Astrocyte (in vitro differentiated cells and primary cell): ENCODE data around the gene AP3S1. TPM values are rescaled to one million over a fixed set of nuclear protein-coding genes. Genes with fewer than 3 reads are reported as not detected.
A peak's percentile ranks its signal among the peaks of the same experiment; 100 is the strongest.

Experiments
- DNase-seq: peaks from one replicate; pipeline ENCODE4 v3.0.0-alpha.2; 2010; ENCODE audit warnings: low read depth
- FAIRE-seq: peaks from 2 replicates; lab custom pipeline; 2011; peaks lifted over from hg19 to GRCh38; lab: Jason Lieb, UNC
- H2AFZ ChIP-seq: 2 replicates; pipeline ENCODE4 v1.6.0; 2012; ENCODE audit warnings: low read depth, low read length, inconsistent platforms
- H3K27ac ChIP-seq: 2 replicates; pipeline ENCODE4 v1.5.1; 2011; ENCODE audit warnings: low read depth, low read length, inconsistent platforms
- H3K27me3 ChIP-seq: 2 replicates; pipeline ENCODE4 v1.6.0; 2011; ENCODE audit warnings: low read length, inconsistent platforms; ENCODE audit not compliant: insufficient read depth
- H3K36me3 ChIP-seq: 2 replicates; pipeline ENCODE4 v1.5.1; 2011; ENCODE audit warnings: low read length, inconsistent platforms; ENCODE audit not compliant: insufficient read depth
- H3K4me1 ChIP-seq: 2 replicates; pipeline ENCODE4 v1.5.1; 2011; ENCODE audit warnings: low read length, inconsistent platforms; ENCODE audit not compliant: insufficient read depth
- H3K4me2 ChIP-seq: 2 replicates; pipeline ENCODE4 v1.6.0; 2012; ENCODE audit warnings: low read length, inconsistent platforms
- H3K4me3 ChIP-seq: 2 replicates; pipeline ENCODE4 v1.5.1; 2011; ENCODE audit warnings: low read depth, mild to moderate bottlenecking, low read length, inconsistent platforms; ENCODE audit not compliant: insufficient read depth
- H3K79me2 ChIP-seq: 2 replicates; pipeline ENCODE4 v1.6.0; 2012; ENCODE audit warnings: mild to moderate bottlenecking, low read length, inconsistent platforms; ENCODE audit not compliant: insufficient read depth
- H3K9ac ChIP-seq: 2 replicates; pipeline ENCODE4 v1.6.0; 2012; ENCODE audit warnings: mild to moderate bottlenecking, low read length, inconsistent platforms
- H3K9me3 ChIP-seq: 2 replicates; pipeline ENCODE4 v1.5.1; 2012; ENCODE audit warnings: low read depth, mild to moderate bottlenecking, low read length, inconsistent platforms; ENCODE audit not compliant: insufficient read depth
- H4K20me1 ChIP-seq: 2 replicates; pipeline ENCODE4 v1.6.0; 2012; ENCODE audit warnings: low read length, inconsistent platforms; ENCODE audit not compliant: insufficient read depth
- H3K27ac Mint-ChIP-seq: one replicate; pipeline ENCODE4 v1.8.0; 2021; ENCODE audit warnings: mild to moderate bottlenecking, mixed read lengths; ENCODE audit not compliant: unreplicated experiment
- H3K27me3 Mint-ChIP-seq: one replicate; pipeline ENCODE4 v1.8.0; 2021; ENCODE audit warnings: low read depth, mixed read lengths; ENCODE audit not compliant: unreplicated experiment
- H3K36me3 Mint-ChIP-seq: one replicate; pipeline ENCODE4 v1.8.0; 2021; ENCODE audit warnings: low read depth, mixed read lengths; ENCODE audit not compliant: unreplicated experiment
- H3K4me1 Mint-ChIP-seq: one replicate; pipeline ENCODE4 v1.8.0; 2021; ENCODE audit warnings: low read depth, mixed read lengths; ENCODE audit not compliant: unreplicated experiment
- H3K4me3 Mint-ChIP-seq: one replicate; pipeline ENCODE4 v1.8.0; 2021; ENCODE audit warnings: mild to moderate bottlenecking, moderate library complexity, mixed read lengths; ENCODE audit not compliant: unreplicated experiment
- H3K9me3 Mint-ChIP-seq: one replicate; pipeline ENCODE4 v1.8.0; 2021; ENCODE audit warnings: mild to moderate bottlenecking, mixed read lengths; ENCODE audit not compliant: unreplicated experiment
- CTCF ChIP-seq: IDR thresholded peaks from 2 replicates; pipeline ENCODE4 v1.5.1; 2011; ENCODE audit warnings: low read depth, mild to moderate bottlenecking, inconsistent platforms, low read length, moderate library complexity; ENCODE audit not compliant: insufficient read depth
- EZH2 ChIP-seq: IDR thresholded peaks from 2 replicates; pipeline ENCODE4 v1.6.1; 2012; ENCODE audit warnings: mild to moderate bottlenecking, low read length, inconsistent platforms; ENCODE audit not compliant: insufficient read depth
- total RNA-seq: library from RNA; stranded (reverse); gene quantifications from 2 replicates; pipeline ENCODE4 v1.2.1, GENCODE V29; 2021

The AP3S1 gene
- total RNA-seq, 1 donor from 2014 or later: 108 TPM

- Mint-ChIP-seq H3K27me3 (peaks cover 15% of the 10 kb centered on the region), H3K9me3 (no peaks in the 10 kb centered on the region), H3K27ac (no peak overlapping the region), H3K4me1 (peaks cover 3% of the 10 kb centered on the region), H3K4me3 (no peak overlapping the region), H3K36me3 (no peaks in the 10 kb centered on the region)
- Histone ChIP-seq H3K36me3 (no peaks in the 10 kb centered on the region), H3K27me3 (peaks cover 17% of the 10 kb centered on the region), H3K9me3 (no peaks in the 10 kb centered on the region), H3K27ac (no peak overlapping the region), H3K4me1 (peaks cover 7% of the 10 kb centered on the region), H3K4me2 (peak overlapping the region; percentile 18), H4K20me1 (no peaks in the 10 kb centered on the region), H3K4me3 (no peak overlapping the region), H3K9ac (no peak overlapping the region), H3K79me2 (no peaks in the 10 kb centered on the region), H2AFZ (no peak overlapping the region)
- FAIRE-seq: no peak
- TF ChIP-seq EZH2 (no peak), CTCF (no peak)
- peak; percentile 69 for DNase-seq
Measured at GRCh38 chr5:115810761-115811160, 31.0 kb upstream of the AP3S1 start.

- Histone ChIP-seq H3K4me1 (peaks cover 10% of the 10 kb centered on the region), H3K27me3 (peaks cover 17% of the 10 kb centered on the region), H3K27ac (no peak overlapping the region), H3K79me2 (no peaks in the 10 kb centered on the region), H2AFZ (no peak overlapping the region), H3K9me3 (no peaks in the 10 kb centered on the region), H3K36me3 (no peaks in the 10 kb centered on the region), H3K4me2 (peak overlapping the region; percentile 18), H4K20me1 (no peaks in the 10 kb centered on the region), H3K4me3 (no peak overlapping the region), H3K9ac (no peak overlapping the region)
- TF ChIP-seq CTCF (no peak), EZH2 (no peak)
- peaks cover 15% of the 10 kb centered on the region for H3K27me3 Mint-ChIP-seq
- no peak overlapping the region for H3K4me3 Mint-ChIP-seq
- no peak overlapping the region for H3K27ac Mint-ChIP-seq
- FAIRE-seq: no peak
- DNase-seq: no peak
- no peaks in the 10 kb centered on the region for H3K36me3 Mint-ChIP-seq
- peaks cover 3% of the 10 kb centered on the region for H3K4me1 Mint-ChIP-seq
- no peaks in the 10 kb centered on the region for H3K9me3 Mint-ChIP-seq
Measured at GRCh38 chr5:115811406-115811805, 30.3 kb upstream of the AP3S1 start.

GRCh38 chr5:115812372-115812771, 29.4 kb upstream of the AP3S1 start:
- peaks cover 2% of the 10 kb centered on the region for H3K4me1 Mint-ChIP-seq
- H3K4me2 ChIP-seq: no peak overlapping the region
- H3K4me3 ChIP-seq: no peak overlapping the region
- H3K27ac ChIP-seq: no peak overlapping the region
- H3K9me3 ChIP-seq: no peaks in the 10 kb centered on the region
- no peaks in the 10 kb centered on the region for H3K79me2 ChIP-seq
- H3K4me1 ChIP-seq: peaks cover 10% of the 10 kb centered on the region
- DNase-seq (no peak), FAIRE-seq (no peak)
- no peak overlapping the region for H3K9ac ChIP-seq
- H4K20me1 ChIP-seq: no peaks in the 10 kb centered on the region
- no peaks in the 10 kb centered on the region for H3K36me3 Mint-ChIP-seq
- peaks cover 17% of the 10 kb centered on the region for H3K27me3 ChIP-seq
- TF ChIP-seq CTCF (no peak), EZH2 (no peak)
- no peak overlapping the region for H3K4me3 Mint-ChIP-seq
- no peak overlapping the region for H2AFZ ChIP-seq
- H3K27ac Mint-ChIP-seq: no peak overlapping the region
- H3K36me3 ChIP-seq: no peaks in the 10 kb centered on the region
- H3K27me3 Mint-ChIP-seq: peaks cover 15% of the 10 kb centered on the region
- H3K9me3 Mint-ChIP-seq: no peaks in the 10 kb centered on the region
